ENCODE results near the gene BBC3. TPM values are rescaled to one million over a fixed set of nuclear protein-coding genes. Genes with fewer than 3 reads are reported as not detected.

BBC3 gene
- total and polyA plus RNA-seq, 2 experiments from 2014 or later = 23.4 to 31.9 TPM

DNA sequence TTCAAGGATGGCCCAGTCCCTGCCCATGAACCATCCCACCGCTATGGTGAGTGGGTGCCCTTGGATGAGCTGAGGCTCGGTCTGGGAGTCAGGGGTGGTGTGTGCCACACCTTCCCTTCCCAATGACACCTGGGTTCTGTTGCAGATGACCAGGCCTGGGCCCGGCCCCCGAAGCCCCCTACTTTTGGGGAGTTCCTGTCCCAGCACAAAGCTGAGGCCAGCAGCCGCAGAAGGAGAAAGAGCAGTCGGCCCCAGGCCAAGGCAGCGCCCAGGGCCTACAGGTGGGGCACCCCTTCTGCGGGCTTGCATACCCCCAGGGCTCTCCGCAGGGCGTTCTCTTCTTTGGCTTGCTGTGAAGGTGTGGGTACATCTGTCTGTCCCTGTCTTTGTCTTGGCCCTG lies 39.4 kb upstream of the BBC3 start:
- H3K4me1 ChIP-seq (ENCODE audit: insufficient read depth) = peaks cover 11% of the 10 kb centered on the region; the same call in 1 of the 2 replicates
- no peaks in the 10 kb centered on the region for H3K36me3 ChIP-seq (ENCODE audit: insufficient read depth)
- no peak overlapping the region for H3K4me2 ChIP-seq
- peaks cover 3% of the 10 kb centered on the region for H3K27me3 ChIP-seq (ENCODE audit: insufficient read depth)
- Mint-ChIP-seq H3K36me3 (ENCODE audit: low read depth) (peaks cover 40% of the 10 kb centered on the region), H3K4me1 (peaks cover 18% of the 10 kb centered on the region), H3K9me3 (no peaks in the 10 kb centered on the region; the same call in 2 of the 3 replicates), H3K4me3 (no peak overlapping the region; the same call in 2 of the 3 replicates), H3K27ac (no peak overlapping the region), H3K27me3 (ENCODE audit: insufficient read depth, low read depth, poor library complexity) (peaks cover 32% of the 10 kb centered on the region)
- H3K4me3 ChIP-seq = no peak overlapping the region
- H3K79me2 ChIP-seq (replicated peaks; ENCODE audit: insufficient read depth) = no peaks in the 10 kb centered on the region
- no peak overlapping the region for H3K27ac ChIP-seq (ENCODE audit: low read depth)
- DNase-seq (ENCODE audit: low spot score) (no peak), ATAC-seq (no peak)
- TF ChIP-seq POLR2AphosphoS5 (IDR thresholded peaks at IDR 0.05; ENCODE audit: low read depth) (no peak), CREB1 (CRISPR knock-in tag; IDR thresholded peaks at IDR 0.05; ENCODE audit: low read depth) (no peak), ZNF114 (CRISPR knock-in tag; IDR thresholded peaks at IDR 0.05) (no peak)
- TF ChIP-seq, protein P1, sequence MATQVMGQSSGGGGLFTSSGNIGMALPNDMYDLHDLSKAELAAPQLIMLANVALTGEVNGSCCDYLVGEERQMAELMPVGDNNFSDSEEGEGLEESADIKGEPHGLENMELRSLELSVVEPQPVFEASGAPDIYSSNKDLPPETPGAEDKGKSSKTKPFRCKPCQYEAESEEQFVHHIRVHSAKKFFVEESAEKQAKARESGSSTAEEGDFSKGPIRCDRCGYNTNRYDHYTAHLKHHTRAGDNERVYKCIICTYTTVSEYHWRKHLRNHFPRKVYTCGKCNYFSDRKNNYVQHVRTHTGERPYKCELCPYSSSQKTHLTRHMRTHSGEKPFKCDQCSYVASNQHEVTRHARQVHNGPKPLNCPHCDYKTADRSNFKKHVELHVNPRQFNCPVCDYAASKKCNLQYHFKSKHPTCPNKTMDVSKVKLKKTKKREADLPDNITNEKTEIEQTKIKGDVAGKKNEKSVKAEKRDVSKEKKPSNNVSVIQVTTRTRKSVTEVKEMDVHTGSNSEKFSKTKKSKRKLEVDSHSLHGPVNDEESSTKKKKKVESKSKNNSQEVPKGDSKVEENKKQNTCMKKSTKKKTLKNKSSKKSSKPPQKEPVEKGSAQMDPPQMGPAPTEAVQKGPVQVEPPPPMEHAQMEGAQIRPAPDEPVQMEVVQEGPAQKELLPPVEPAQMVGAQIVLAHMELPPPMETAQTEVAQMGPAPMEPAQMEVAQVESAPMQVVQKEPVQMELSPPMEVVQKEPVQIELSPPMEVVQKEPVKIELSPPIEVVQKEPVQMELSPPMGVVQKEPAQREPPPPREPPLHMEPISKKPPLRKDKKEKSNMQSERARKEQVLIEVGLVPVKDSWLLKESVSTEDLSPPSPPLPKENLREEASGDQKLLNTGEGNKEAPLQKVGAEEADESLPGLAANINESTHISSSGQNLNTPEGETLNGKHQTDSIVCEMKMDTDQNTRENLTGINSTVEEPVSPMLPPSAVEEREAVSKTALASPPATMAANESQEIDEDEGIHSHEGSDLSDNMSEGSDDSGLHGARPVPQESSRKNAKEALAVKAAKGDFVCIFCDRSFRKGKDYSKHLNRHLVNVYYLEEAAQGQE (IDR thresholded peaks at IDR 0.05; ENCODE audit: unreplicated experiment) = no peak
- TF ChIP-seq, protein P2, sequence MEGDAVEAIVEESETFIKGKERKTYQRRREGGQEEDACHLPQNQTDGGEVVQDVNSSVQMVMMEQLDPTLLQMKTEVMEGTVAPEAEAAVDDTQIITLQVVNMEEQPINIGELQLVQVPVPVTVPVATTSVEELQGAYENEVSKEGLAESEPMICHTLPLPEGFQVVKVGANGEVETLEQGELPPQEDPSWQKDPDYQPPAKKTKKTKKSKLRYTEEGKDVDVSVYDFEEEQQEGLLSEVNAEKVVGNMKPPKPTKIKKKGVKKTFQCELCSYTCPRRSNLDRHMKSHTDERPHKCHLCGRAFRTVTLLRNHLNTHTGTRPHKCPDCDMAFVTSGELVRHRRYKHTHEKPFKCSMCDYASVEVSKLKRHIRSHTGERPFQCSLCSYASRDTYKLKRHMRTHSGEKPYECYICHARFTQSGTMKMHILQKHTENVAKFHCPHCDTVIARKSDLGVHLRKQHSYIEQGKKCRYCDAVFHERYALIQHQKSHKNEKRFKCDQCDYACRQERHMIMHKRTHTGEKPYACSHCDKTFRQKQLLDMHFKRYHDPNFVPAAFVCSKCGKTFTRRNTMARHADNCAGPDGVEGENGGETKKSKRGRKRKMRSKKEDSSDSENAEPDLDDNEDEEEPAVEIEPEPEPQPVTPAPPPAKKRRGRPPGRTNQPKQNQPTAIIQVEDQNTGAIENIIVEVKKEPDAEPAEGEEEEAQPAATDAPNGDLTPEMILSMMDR (conservative IDR thresholded peaks at IDR 0.05; ENCODE audit: low read depth in 2 of 2) = no peak
- TF ChIP-seq, protein P3, sequence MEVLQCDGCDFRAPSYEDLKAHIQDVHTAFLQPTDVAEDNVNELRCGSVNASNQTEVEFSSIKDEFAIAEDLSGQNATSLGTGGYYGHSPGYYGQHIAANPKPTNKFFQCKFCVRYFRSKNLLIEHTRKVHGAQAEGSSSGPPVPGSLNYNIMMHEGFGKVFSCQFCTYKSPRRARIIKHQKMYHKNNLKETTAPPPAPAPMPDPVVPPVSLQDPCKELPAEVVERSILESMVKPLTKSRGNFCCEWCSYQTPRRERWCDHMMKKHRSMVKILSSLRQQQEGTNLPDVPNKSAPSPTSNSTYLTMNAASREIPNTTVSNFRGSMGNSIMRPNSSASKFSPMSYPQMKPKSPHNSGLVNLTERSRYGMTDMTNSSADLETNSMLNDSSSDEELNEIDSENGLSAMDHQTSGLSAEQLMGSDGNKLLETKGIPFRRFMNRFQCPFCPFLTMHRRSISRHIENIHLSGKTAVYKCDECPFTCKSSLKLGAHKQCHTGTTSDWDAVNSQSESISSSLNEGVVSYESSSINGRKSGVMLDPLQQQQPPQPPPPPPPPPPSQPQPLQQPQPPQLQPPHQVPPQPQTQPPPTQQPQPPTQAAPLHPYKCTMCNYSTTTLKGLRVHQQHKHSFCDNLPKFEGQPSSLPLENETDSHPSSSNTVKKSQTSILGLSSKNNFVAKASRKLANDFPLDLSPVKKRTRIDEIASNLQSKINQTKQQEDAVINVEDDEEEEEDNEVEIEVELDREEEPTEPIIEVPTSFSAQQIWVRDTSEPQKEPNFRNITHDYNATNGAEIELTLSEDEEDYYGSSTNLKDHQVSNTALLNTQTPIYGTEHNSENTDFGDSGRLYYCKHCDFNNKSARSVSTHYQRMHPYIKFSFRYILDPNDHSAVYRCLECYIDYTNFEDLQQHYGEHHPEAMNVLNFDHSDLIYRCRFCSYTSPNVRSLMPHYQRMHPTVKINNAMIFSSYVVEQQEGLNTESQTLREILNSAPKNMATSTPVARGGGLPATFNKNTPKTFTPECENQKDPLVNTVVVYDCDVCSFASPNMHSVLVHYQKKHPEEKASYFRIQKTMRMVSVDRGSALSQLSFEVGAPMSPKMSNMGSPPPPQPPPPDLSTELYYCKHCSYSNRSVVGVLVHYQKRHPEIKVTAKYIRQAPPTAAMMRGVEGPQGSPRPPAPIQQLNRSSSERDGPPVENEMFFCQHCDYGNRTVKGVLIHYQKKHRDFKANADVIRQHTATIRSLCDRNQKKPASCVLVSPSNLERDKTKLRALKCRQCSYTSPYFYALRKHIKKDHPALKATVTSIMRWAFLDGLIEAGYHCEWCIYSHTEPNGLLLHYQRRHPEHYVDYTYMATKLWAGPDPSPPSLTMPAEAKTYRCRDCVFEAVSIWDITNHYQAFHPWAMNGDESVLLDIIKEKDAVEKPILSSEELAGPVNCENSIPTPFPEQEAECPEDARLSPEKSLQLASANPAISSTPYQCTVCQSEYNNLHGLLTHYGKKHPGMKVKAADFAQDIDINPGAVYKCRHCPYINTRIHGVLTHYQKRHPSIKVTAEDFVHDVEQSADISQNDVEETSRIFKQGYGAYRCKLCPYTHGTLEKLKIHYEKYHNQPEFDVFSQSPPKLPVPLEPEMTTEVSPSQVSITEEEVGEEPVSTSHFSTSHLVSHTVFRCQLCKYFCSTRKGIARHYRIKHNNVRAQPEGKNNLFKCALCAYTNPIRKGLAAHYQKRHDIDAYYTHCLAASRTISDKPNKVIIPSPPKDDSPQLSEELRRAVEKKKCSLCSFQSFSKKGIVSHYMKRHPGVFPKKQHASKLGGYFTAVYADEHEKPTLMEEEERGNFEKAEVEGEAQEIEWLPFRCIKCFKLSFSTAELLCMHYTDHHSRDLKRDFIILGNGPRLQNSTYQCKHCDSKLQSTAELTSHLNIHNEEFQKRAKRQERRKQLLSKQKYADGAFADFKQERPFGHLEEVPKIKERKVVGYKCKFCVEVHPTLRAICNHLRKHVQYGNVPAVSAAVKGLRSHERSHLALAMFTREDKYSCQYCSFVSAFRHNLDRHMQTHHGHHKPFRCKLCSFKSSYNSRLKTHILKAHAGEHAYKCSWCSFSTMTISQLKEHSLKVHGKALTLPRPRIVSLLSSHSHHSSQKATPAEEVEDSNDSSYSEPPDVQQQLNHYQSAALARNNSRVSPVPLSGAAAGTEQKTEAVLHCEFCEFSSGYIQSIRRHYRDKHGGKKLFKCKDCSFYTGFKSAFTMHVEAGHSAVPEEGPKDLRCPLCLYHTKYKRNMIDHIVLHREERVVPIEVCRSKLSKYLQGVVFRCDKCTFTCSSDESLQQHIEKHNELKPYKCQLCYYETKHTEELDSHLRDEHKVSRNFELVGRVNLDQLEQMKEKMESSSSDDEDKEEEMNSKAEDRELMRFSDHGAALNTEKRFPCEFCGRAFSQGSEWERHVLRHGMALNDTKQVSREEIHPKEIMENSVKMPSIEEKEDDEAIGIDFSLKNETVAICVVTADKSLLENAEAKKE (CRISPR knock-in tag; IDR thresholded peaks at IDR 0.05) = no peak
- no peak overlapping the region for H2AFZ ChIP-seq
- H3K9me2 ChIP-seq (ENCODE audit: insufficient read depth) = no peaks in the 10 kb centered on the region
- peaks cover 18% of the 10 kb centered on the region for H3F3A ChIP-seq (replicated peaks; ENCODE audit: low read depth)
- H4K20me1 ChIP-seq (replicated peaks; ENCODE audit: insufficient read depth) = peaks cover 3% of the 10 kb centered on the region; the same call in 1 of the 2 replicates

Data from GM23338 (cell line).